Measurements from ENCODE around the gene AREG. TPM values are rescaled to one million over a fixed set of nuclear protein-coding genes. Genes with fewer than 3 reads are reported as not detected.

The AREG gene
- total and polyA plus RNA-seq, 9 of the 15 experiments (the other 6 are each of a cell fraction or from before 2014, with no cell fraction given), result 1.4 to 7.7 (median 5.4) TPM

- ChIA-PET POLR2A (interaction anchor here (0.8 kb wide), 1 partner anchor 37 kb away, joined by 3 read pairs; no protein-coding TSS in a partner anchor), CTCF (ENCODE audit: low intra/inter-chr PET ratio) (no interaction called here)
- H3K79me2 ChIP-seq (ENCODE audit: control insufficient read depth, insufficient read depth, low read length), result no peaks in the 10 kb centered on the region
- BruUV-seq (replicated peaks), result no TSS peak
- WGBS (ENCODE audit: insufficient coverage, low coverage, missing lambda C conversion rate), result 35% methylated on average over 1 of the region's 1 CpG
- no peaks in the 10 kb centered on the region for H3K9me1 ChIP-seq (ENCODE audit: control insufficient read depth, insufficient read depth, low read length)
- in situ Hi-C loops (cut with MboI) (no loop called here), intact Hi-C loops (cut with micrococcal nuclease) (no loop called here)
- no peaks in the 10 kb centered on the region for H3K9me3 ChIP-seq (replicated peaks; ENCODE audit: control insufficient read depth, insufficient read depth, low read depth, low read length)
- H4K20me1 ChIP-seq (replicated peaks; ENCODE audit: control insufficient read depth, insufficient read depth, low read length), result no peaks in the 10 kb centered on the region
- no peak overlapping the region for H3K27ac ChIP-seq (ENCODE audit: extremely low read depth, low read depth, low read length)
- H3K9ac ChIP-seq (ENCODE audit: insufficient read depth in 1 of 2, low read depth in 2 of 2, low read length in 2 of 2), result no peak overlapping the region
- no peak overlapping the region for H2AFZ ChIP-seq (ENCODE audit: low read depth, low read length)
- no peak overlapping the region for H3K4me3 ChIP-seq
- no peak for FAIRE-seq
- H3K36me3 ChIP-seq (ENCODE audit: control insufficient read depth, insufficient read depth, low read length), result no peaks in the 10 kb centered on the region
- no peak for DNase-seq (ENCODE audit: extremely low read depth in 1 of 4, low spot score in 3 of 4)
- H3K27me3 ChIP-seq (ENCODE audit: control insufficient read depth in 2 of 2, insufficient read depth in 2 of 2, low read length in 2 of 2), result no peaks in the 10 kb centered on the region
- peaks cover 0 to 14% of the 10 kb centered on the region in 2 experiments; a peak in 2 of 5 replicates for H3K4me1 ChIP-seq (replicated peaks in 1 of 2; ENCODE audit: control insufficient read depth in 2 of 2, insufficient read depth in 2 of 2, low read length in 2 of 2)
- ATAC-seq, result no peak
- no peak overlapping the region for H3K4me2 ChIP-seq (ENCODE audit: insufficient read depth, low read length)
- TF ChIP-seq RREB1 (CRISPR knock-in tag; IDR thresholded peaks at IDR 0.05) (no peak), MTF1 (CRISPR knock-in tag; IDR thresholded peaks at IDR 0.05; ENCODE audit: borderline replicate concordance) (no peak), ZNF696 (CRISPR knock-in tag; conservative IDR thresholded peaks at IDR 0.05) (no peak), ZC3H11A (IDR thresholded peaks at IDR 0.05; ENCODE audit: low read depth, low read length) (no peak), ZNF282 (CRISPR knock-in tag; IDR thresholded peaks at IDR 0.05) (no peak), ZNF764 (CRISPR knock-in tag; IDR thresholded peaks at IDR 0.05; ENCODE audit: low read depth) (no peak), ZNF589 (CRISPR knock-in tag; IDR thresholded peaks at IDR 0.05; ENCODE audit: low read depth) (no peak), THRAP3 (IDR thresholded peaks at IDR 0.05; ENCODE audit: borderline replicate concordance) (no peak), SREBF2 (CRISPR knock-in tag; IDR thresholded peaks at IDR 0.05) (no peak), GABPB2 (CRISPR knock-in tag; conservative IDR thresholded peaks at IDR 0.05) (no peak), ZNF77 (CRISPR knock-in tag; IDR thresholded peaks at IDR 0.05) (no peak)
- TF ChIP-seq, protein P1, sequence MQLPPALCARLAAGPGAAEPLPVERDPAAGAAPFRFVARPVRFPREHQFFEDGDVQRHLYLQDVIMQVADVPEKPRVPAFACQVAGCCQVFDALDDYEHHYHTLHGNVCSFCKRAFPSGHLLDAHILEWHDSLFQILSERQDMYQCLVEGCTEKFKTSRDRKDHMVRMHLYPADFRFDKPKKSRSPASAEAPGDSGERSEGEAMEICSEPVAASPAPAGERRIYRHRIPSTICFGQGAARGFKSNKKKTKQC (CRISPR knock-in tag; IDR thresholded peaks at IDR 0.05), result no peak
- TF ChIP-seq, protein P2, sequence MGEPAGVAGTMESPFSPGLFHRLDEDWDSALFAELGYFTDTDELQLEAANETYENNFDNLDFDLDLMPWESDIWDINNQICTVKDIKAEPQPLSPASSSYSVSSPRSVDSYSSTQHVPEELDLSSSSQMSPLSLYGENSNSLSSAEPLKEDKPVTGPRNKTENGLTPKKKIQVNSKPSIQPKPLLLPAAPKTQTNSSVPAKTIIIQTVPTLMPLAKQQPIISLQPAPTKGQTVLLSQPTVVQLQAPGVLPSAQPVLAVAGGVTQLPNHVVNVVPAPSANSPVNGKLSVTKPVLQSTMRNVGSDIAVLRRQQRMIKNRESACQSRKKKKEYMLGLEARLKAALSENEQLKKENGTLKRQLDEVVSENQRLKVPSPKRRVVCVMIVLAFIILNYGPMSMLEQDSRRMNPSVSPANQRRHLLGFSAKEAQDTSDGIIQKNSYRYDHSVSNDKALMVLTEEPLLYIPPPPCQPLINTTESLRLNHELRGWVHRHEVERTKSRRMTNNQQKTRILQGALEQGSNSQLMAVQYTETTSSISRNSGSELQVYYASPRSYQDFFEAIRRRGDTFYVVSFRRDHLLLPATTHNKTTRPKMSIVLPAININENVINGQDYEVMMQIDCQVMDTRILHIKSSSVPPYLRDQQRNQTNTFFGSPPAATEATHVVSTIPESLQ (CRISPR knock-in tag; IDR thresholded peaks at IDR 0.05), result no peak
- TF ChIP-seq, protein P3, sequence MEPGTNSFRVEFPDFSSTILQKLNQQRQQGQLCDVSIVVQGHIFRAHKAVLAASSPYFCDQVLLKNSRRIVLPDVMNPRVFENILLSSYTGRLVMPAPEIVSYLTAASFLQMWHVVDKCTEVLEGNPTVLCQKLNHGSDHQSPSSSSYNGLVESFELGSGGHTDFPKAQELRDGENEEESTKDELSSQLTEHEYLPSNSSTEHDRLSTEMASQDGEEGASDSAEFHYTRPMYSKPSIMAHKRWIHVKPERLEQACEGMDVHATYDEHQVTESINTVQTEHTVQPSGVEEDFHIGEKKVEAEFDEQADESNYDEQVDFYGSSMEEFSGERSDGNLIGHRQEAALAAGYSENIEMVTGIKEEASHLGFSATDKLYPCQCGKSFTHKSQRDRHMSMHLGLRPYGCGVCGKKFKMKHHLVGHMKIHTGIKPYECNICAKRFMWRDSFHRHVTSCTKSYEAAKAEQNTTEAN (CRISPR knock-in tag; IDR thresholded peaks at IDR 0.05), result no peak
Observed at GRCh38 chr4:74435296-74435695, 9.6 kb upstream of the AREG start.

All from K562 (cell line).